OCI-M1 (cell line): ENCODE data around the gene PCDHGB6.
"Not testable (repeated sequence)": the region's sequence is repeated elsewhere in the genome, so short reads cannot be mapped to it uniquely, and the experiment has no call there.

ENCODE experiments used
- DNase-seq: peaks from one replicate; lab custom pipeline; 2025; lab: John Stamatoyannopoulos, UW

Gene PCDHGB6

GRCh38 chr5:141407790-141408505 lies at the start of gene PCDHGB6:
Gene PCDHGB6 (plus strand): TSS chr5:141408021. CDS start chr5:141408203, 182 bp downstream.
- DNase-seq, result not testable (repeated sequence)

GRCh38 chr5:141359790-141360426 lies 47.9 kb upstream of the PCDHGB6 start, which contains the start of gene PCDHGB2:
Gene PCDHGB2 (plus strand): TSS chr5:141359994. CDS start chr5:141360136, 142 bp downstream.
- peak; percentile 50 for DNase-seq

GRCh38 chr5:141360685-141361084 lies 47.1 kb upstream of the PCDHGB6 start:
- DNase-seq, result no peak

- no peak for DNase-seq
Observed at GRCh38 chr5:141362719-141363118, 45.1 kb upstream of the PCDHGB6 start.

- no peak for DNase-seq
Observed at GRCh38 chr5:141363952-141364660, 43.7 kb upstream of the PCDHGB6 start, which contains the start of gene PCDHGA5. Gene PCDHGA5 (plus strand): TSS chr5:141364162. CDS start chr5:141364331, 169 bp downstream.

- DNase-seq, result no peak
Observed at GRCh38 chr5:141366016-141366896, 41.6 kb upstream of the PCDHGB6 start.

- DNase-seq, result no peak
Observed at GRCh38 chr5:141369994-141370848, 37.6 kb upstream of the PCDHGB6 start, which contains the start of gene PCDHGB3. Gene PCDHGB3 (plus strand): TSS chr5:141370242. CDS start chr5:141370395, 153 bp downstream.

GRCh38 chr5:141371572-141372475 lies 36.0 kb upstream of the PCDHGB6 start:
- DNase-seq, result no peak

GRCh38 chr5:141373673-141374317 lies 34.0 kb upstream of the PCDHGB6 start, which contains the start of gene PCDHGA6:
Gene PCDHGA6 (plus strand): TSS chr5:141373891. CDS start chr5:141374084, 193 bp downstream.
- no peak for DNase-seq

GRCh38 chr5:141374627-141375026 lies 33.2 kb upstream of the PCDHGB6 start:
- no peak for DNase-seq

GRCh38 chr5:141375444-141376155 lies 32.2 kb upstream of the PCDHGB6 start:
- not testable (repeated sequence) for DNase-seq

- DNase-seq, result no peak
Observed at GRCh38 chr5:141382469-141383294, 25.1 kb upstream of the PCDHGB6 start, which contains the start of gene PCDHGA7. Gene PCDHGA7 (plus strand): TSS chr5:141382742. CDS start chr5:141382900, 158 bp downstream.

GRCh38 chr5:141383345-141383744 lies 24.5 kb upstream of the PCDHGB6 start:
- DNase-seq, result no peak

- no peak for DNase-seq
Observed at GRCh38 chr5:141384471-141385267, 23.2 kb upstream of the PCDHGB6 start.

GRCh38 chr5:141387557-141388311 lies 20.1 kb upstream of the PCDHGB6 start, which contains the start of gene PCDHGB4:
Gene PCDHGB4 (plus strand): TSS chr5:141387698. CDS start chr5:141387885, 187 bp downstream.
- DNase-seq, result not testable (repeated sequence)
